Measurements from ENCODE around the gene GGCX.
A peak's percentile ranks its signal among the peaks of the same experiment; 100 is the strongest.

Gene GGCX

GRCh38 chr2:85514323-85514722 is 47.0 kb downstream of the GGCX start:
- no peaks in the 10 kb centered on the region for H3K36me3 ChIP-seq (ENCODE audit: control insufficient read depth in 2 of 2, insufficient read depth in 1 of 2, low read length in 2 of 2)
- H3K4me1 ChIP-seq (ENCODE audit: control insufficient read depth, insufficient read depth, low read length), result no peaks in the 10 kb centered on the region
- no peak overlapping the region for H3K4me3 ChIP-seq (ENCODE audit: low read depth, low read length)
- TF ChIP-seq ZNF112 (tag by site-specific recombination; IDR thresholded peaks at IDR 0.05) (no peak), ZNF404 (tag by site-specific recombination; IDR thresholded peaks at IDR 0.05) (no peak), ZNF223 (tag by site-specific recombination; IDR thresholded peaks at IDR 0.05) (no peak), ZBTB8A (tag by site-specific recombination; IDR thresholded peaks at IDR 0.05) (no peak), ZNF624 (tag by site-specific recombination; IDR thresholded peaks at IDR 0.05) (no peak)
- POLR2A ChIA-PET, result no interaction called here
- CTCF ChIA-PET, result interaction anchor here (0.9 kb wide), 1 partner anchor 37 kb away, joined by 3 read pairs; no protein-coding TSS in a partner anchor
- H3K27ac ChIP-seq (ENCODE audit: extremely low read depth, low read depth, low read length), result no peak overlapping the region
- H3K9me3 ChIP-seq (ENCODE audit: control insufficient read depth, insufficient read depth, low read depth, low read length), result no peaks in the 10 kb centered on the region

DNA sequence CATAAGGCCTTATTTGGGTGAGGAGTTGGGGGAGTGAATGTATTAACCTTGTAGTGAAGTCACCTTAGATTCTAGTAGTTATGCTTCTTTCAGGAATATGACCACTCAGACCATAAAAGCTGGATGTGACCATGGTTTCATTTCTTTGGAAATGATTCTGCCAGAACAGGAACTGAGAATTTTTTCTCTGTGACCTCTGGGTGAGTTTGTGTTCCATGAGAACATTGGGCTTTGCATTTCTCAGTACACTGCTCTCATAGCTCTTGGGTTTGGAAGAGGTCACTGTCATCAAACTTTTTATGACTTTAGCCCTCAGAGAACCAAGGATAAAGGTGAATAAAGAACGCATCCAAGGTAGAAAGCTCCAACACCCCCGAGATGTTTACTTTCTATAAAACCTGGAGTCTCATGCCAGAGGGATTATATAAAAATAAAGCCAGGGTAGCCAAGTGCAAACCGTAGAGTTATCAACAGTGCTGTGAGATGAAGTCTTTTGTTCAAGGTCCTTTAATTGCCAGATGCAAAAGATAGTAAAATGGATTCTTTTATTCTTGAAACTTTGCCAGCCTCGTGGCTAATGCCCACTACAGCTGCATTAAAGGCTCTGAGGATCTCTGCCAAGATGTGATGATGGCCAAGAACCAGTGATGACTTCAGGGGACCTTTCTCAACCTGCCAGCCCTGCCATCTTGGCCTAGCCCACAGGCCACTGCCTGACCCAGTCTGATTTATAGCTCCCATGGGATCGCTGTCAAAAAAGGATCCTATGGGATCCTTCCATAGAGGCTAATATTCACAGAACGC is 50.1 kb downstream of the GGCX start:
- Histone ChIP-seq H3K4me3 (ENCODE audit: low read depth, low read length) (no peak overlapping the region), H3K27ac (ENCODE audit: extremely low read depth, low read depth, low read length) (no peak overlapping the region), H3K36me3 (ENCODE audit: control insufficient read depth in 2 of 2, insufficient read depth in 1 of 2, low read length in 2 of 2) (no peaks in the 10 kb centered on the region), H3K9me3 (ENCODE audit: control insufficient read depth, insufficient read depth, low read depth, low read length) (no peaks in the 10 kb centered on the region), H3K4me1 (ENCODE audit: control insufficient read depth, insufficient read depth, low read length) (no peaks in the 10 kb centered on the region)
- ChIA-PET POLR2A (interaction anchor here (0.7 to 1.4 kb wide), 2 partner anchors 28 to 66 kb away, joined by 3 to 4 read pairs; partner anchors contain the start of gene MAT2A), CTCF (interaction anchor here (0.6 kb wide), 1 partner anchor 51 kb away, joined by 3 read pairs; no protein-coding TSS in a partner anchor)
- TF ChIP-seq ZBTB11 (tag by site-specific recombination; conservative IDR thresholded peaks at IDR 0.05; ENCODE audit: low read depth) (no peak), ZNF571 (tag by site-specific recombination; IDR thresholded peaks at IDR 0.05) (no peak), BCL11B (tag by site-specific recombination; IDR thresholded peaks at IDR 0.05; ENCODE audit: low read depth) (no peak), KLF9 (tag by site-specific recombination; IDR thresholded peaks at IDR 0.05; ENCODE audit: low read depth) (no peak), GFI1B (tag by site-specific recombination; IDR thresholded peaks at IDR 0.05) (no peak), PRDM10 (tag by site-specific recombination; IDR thresholded peaks at IDR 0.05) (no peak), ZNF362 (tag by site-specific recombination; IDR thresholded peaks at IDR 0.05) (no peak), ZNF76 (tag by site-specific recombination; IDR thresholded peaks at IDR 0.05; ENCODE audit: borderline replicate concordance, low read depth) (no peak), ZNF335 (tag by site-specific recombination; conservative IDR thresholded peaks at IDR 0.05) (peak; percentile 27; the same call in 1 of the 2 replicates)

Data from HEK293 (cell line).